ENCODE measurements around the gene PDE4D.

PDE4D gene

DNA sequence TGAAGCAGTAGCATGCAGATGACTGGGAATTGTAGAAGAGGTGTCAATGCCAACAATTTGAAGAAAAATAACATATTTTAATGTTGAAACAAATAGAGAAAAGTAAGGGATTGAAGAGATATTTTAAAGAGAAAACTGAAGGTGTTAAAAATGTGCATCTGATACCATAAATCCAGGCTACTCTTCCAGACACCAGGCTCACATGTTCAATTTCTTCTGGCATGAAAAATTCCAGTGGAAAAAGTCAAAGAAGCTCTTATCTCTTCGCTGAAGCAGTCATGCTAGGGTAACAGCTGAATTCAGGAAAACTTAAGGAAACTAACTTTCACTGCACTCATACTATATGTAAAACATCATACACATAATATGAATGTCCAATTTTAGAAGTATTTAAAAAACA, 335.0 kb downstream of the PDE4D start:
- Histone ChIP-seq H3K4me1 (ENCODE audit: control insufficient read depth, insufficient read depth, low read length) (peaks cover 14% of the 10 kb centered on the region), H3K9me3 (ENCODE audit: control insufficient read depth, insufficient read depth, low read length) (no peaks in the 10 kb centered on the region), H3K4me3 (ENCODE audit: low read depth, low read length) (no peak overlapping the region), H3K36me3 (ENCODE audit: control insufficient read depth, insufficient read depth, low read length) (no peaks in the 10 kb centered on the region), H3K27me3 (ENCODE audit: control insufficient read depth, insufficient read depth, low read length) (no peaks in the 10 kb centered on the region), H3K9ac (ENCODE audit: low read depth, low read length) (no peak overlapping the region)

- Histone ChIP-seq H3K9me3 (ENCODE audit: control insufficient read depth, insufficient read depth, low read length) (no peaks in the 10 kb centered on the region), H3K9ac (ENCODE audit: low read depth, low read length) (no peak overlapping the region), H3K4me1 (ENCODE audit: control insufficient read depth, insufficient read depth, low read length) (peaks cover 9% of the 10 kb centered on the region), H3K36me3 (ENCODE audit: control insufficient read depth, insufficient read depth, low read length) (no peaks in the 10 kb centered on the region), H3K4me3 (ENCODE audit: low read depth, low read length) (no peak overlapping the region), H3K27me3 (ENCODE audit: control insufficient read depth, insufficient read depth, low read length) (no peaks in the 10 kb centered on the region)
These were observed 336.0 kb downstream of the PDE4D start for GRCh38 chr5:59557572-59557971.

DNA sequence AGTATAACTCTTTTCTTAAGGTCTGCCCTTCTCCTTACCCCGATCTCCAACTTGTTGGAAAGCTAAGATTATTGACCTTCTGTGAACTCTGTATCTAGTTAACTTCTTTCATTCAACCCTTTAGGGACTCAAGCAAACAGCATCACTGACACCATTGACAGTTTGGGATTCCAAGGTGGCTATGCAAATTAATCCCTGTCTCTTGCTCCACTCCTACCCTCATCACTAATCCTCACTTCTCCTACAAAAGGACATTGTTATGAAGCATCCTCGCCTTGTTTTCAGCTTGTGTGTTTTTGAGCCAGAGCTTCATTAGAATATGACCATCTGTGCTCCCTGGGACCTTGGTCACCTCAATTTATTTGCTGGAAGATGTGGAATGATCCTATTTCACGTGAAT, 337.9 kb downstream of the PDE4D start:
- Histone ChIP-seq H3K36me3 (ENCODE audit: control insufficient read depth, insufficient read depth, low read length) (no peaks in the 10 kb centered on the region), H3K9ac (ENCODE audit: low read depth, low read length) (no peak overlapping the region), H3K4me3 (ENCODE audit: low read depth, low read length) (no peak overlapping the region), H3K27me3 (ENCODE audit: control insufficient read depth, insufficient read depth, low read length) (no peaks in the 10 kb centered on the region), H3K9me3 (ENCODE audit: control insufficient read depth, insufficient read depth, low read length) (no peaks in the 10 kb centered on the region), H3K4me1 (ENCODE audit: control insufficient read depth, insufficient read depth, low read length) (peaks cover 5% of the 10 kb centered on the region)

DNA sequence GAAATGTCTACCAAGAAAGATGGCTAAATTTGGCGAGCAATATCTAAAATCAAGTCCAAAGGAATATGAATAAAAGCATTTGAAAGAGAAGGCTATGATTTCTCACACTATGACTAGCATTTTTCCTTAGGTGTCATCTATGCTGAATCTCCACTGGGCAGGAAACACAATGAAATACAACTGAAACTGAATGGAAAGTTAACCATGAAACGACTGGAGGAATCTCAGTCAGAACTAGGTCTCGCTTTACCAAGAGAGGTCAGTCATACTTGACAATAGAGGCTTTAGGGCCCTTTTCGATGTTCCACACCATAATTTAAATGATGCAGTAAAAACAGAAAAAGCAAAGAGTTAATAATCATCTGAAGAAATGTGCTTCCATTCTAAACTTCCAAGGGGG, 339.0 kb downstream of the PDE4D start:
- no peaks in the 10 kb centered on the region for H3K27me3 ChIP-seq (ENCODE audit: control insufficient read depth, insufficient read depth, low read length)
- H3K4me3 ChIP-seq (ENCODE audit: low read depth, low read length): no peak overlapping the region
- H3K9ac ChIP-seq (ENCODE audit: low read depth, low read length): no peak overlapping the region
- H3K9me3 ChIP-seq (ENCODE audit: control insufficient read depth, insufficient read depth, low read length): no peaks in the 10 kb centered on the region
- H3K36me3 ChIP-seq (ENCODE audit: control insufficient read depth, insufficient read depth, low read length): no peaks in the 10 kb centered on the region
- peaks cover 5% of the 10 kb centered on the region for H3K4me1 ChIP-seq (ENCODE audit: control insufficient read depth, insufficient read depth, low read length)

- no peak overlapping the region for H3K4me3 ChIP-seq (ENCODE audit: low read depth, low read length)
These were observed 339.5 kb downstream of the PDE4D start for GRCh38 chr5:59553992-59554391.

DNA sequence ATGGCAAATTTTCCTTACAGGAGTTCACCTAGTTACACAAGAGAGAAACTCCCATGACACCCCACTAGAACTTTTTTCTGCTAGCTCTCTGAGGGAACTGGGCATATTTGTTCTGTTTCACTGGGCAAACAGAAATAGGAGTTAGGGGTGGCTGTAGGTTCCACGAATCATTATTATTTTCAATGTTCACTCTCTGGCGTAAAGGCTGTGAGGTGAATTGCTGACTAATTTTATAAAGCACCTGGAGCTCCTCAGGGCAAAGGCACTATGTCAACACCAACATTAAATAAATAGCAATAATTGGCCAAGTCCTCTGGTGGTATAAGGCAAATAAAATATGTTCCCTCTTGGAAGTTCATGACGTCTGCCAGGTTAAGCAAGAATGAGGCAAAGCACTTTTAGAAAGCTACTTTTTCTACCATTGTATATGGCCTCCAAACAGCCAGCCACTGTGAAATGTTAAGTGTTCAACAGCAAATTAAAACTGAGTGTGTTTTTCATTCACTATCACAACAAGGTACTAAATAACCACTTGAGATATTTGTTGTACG, 344.6 kb downstream of the PDE4D start:
- no peak overlapping the region for H3K9ac ChIP-seq (ENCODE audit: low read depth, low read length)
- H3K9me3 ChIP-seq (ENCODE audit: control insufficient read depth, insufficient read depth, low read length): no peaks in the 10 kb centered on the region
- no peaks in the 10 kb centered on the region for H3K4me1 ChIP-seq (ENCODE audit: control insufficient read depth, insufficient read depth, low read length)
- no peaks in the 10 kb centered on the region for H3K36me3 ChIP-seq (ENCODE audit: control insufficient read depth, insufficient read depth, low read length)
- no peaks in the 10 kb centered on the region for H3K27me3 ChIP-seq (ENCODE audit: control insufficient read depth, insufficient read depth, low read length)
- H3K4me3 ChIP-seq (ENCODE audit: low read depth, low read length): no peak overlapping the region

More at GRCh38 chr5:59553992-59554391, 339.5 kb downstream of the PDE4D start:
- no peaks in the 10 kb centered on the region for H3K36me3 ChIP-seq (ENCODE audit: control insufficient read depth, insufficient read depth, low read length)
- H3K9me3 ChIP-seq (ENCODE audit: control insufficient read depth, insufficient read depth, low read length): no peaks in the 10 kb centered on the region
- no peaks in the 10 kb centered on the region for H3K27me3 ChIP-seq (ENCODE audit: control insufficient read depth, insufficient read depth, low read length)
- no peak overlapping the region for H3K9ac ChIP-seq (ENCODE audit: low read depth, low read length)
- H3K4me1 ChIP-seq (ENCODE audit: control insufficient read depth, insufficient read depth, low read length): peaks cover 5% of the 10 kb centered on the region

DNA sequence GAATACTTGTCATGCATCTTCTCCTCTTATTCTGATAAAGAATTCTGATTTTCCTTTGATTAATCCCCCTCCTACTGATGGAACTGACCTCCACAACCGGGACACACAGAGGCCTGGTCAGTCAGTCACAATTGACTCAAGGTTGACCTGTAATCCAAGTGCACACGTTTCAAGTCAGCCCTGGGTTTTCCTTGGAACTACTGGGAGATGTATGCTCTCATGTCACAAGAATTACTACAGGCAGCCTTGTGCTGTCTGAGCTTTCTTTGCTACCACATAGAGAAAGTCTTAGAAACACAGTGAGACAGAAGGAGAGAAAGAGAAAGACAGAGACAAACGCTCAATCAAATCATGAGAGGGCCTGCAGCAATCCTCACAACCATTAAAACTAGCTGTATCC, 345.8 kb downstream of the PDE4D start:
- Histone ChIP-seq H3K4me1 (ENCODE audit: control insufficient read depth, insufficient read depth, low read length) (no peaks in the 10 kb centered on the region), H3K9ac (ENCODE audit: low read depth, low read length) (no peak overlapping the region), H3K27me3 (ENCODE audit: control insufficient read depth, insufficient read depth, low read length) (no peaks in the 10 kb centered on the region), H3K4me3 (ENCODE audit: low read depth, low read length) (no peak overlapping the region), H3K9me3 (ENCODE audit: control insufficient read depth, insufficient read depth, low read length) (no peaks in the 10 kb centered on the region), H3K36me3 (ENCODE audit: control insufficient read depth, insufficient read depth, low read length) (no peaks in the 10 kb centered on the region)

DNA sequence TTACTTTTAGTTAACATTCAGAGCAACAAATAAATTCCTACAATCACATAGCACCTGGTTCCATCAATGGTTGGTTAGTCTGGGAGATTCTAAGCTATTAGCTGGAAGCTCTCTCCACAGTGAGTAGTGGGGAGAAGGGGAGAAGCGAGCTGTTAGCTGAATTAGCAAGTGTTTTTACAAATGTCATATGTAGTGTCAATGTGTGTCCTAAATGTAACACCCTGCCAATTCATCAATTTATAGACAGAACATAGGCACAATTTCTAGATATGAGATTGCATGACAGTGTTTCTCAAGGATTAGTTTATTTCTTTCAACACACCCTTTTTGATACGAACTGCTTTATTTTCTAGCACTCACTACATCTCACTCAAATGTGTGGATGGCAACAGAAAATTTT, 349.0 kb downstream of the PDE4D start:
- H3K4me3 ChIP-seq (ENCODE audit: low read depth, low read length): no peak overlapping the region
- no peaks in the 10 kb centered on the region for H3K36me3 ChIP-seq (ENCODE audit: control insufficient read depth, insufficient read depth, low read length)
- H3K9me3 ChIP-seq (ENCODE audit: control insufficient read depth, insufficient read depth, low read length): no peaks in the 10 kb centered on the region
- no peaks in the 10 kb centered on the region for H3K27me3 ChIP-seq (ENCODE audit: control insufficient read depth, insufficient read depth, low read length)
- no peak overlapping the region for H3K9ac ChIP-seq (ENCODE audit: low read depth, low read length)
- no peaks in the 10 kb centered on the region for H3K4me1 ChIP-seq (ENCODE audit: control insufficient read depth, insufficient read depth, low read length)

DNA sequence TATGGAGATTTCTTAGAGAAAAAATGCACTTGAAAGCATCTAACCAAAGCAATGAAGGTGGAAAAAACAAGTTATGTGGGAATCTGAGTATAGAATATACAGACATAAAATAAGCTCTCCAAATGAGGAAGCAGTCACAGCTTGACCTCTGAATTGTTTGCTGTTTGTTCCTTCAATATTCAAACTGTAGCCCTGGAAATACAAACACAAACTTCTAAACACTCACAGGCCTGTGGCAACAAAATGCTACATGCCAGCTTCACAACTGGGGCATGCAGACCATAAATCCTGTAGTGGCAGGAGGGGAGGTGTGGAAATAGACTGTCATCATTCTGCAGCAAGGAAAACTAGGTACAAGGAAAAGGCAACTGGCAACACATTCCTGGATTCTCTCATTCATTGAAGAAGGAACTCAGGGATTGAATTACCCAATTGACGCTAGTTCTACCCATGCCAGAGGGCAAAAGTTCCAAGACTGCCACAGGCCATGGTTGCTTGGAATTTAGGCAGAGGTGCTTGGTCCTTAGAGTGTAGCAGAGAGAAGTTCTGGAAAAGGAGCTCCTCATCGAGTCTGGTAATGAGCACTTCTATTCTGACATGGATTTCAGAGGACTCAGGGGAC, 349.6 kb downstream of the PDE4D start:
- H3K9me3 ChIP-seq (ENCODE audit: control insufficient read depth, insufficient read depth, low read length): no peaks in the 10 kb centered on the region
- H3K27me3 ChIP-seq (ENCODE audit: control insufficient read depth, insufficient read depth, low read length): no peaks in the 10 kb centered on the region
- no peaks in the 10 kb centered on the region for H3K4me1 ChIP-seq (ENCODE audit: control insufficient read depth, insufficient read depth, low read length)
- H3K4me3 ChIP-seq (ENCODE audit: low read depth, low read length): no peak overlapping the region
- H3K9ac ChIP-seq (ENCODE audit: low read depth, low read length): no peak overlapping the region
- no peaks in the 10 kb centered on the region for H3K36me3 ChIP-seq (ENCODE audit: control insufficient read depth, insufficient read depth, low read length)

DNA sequence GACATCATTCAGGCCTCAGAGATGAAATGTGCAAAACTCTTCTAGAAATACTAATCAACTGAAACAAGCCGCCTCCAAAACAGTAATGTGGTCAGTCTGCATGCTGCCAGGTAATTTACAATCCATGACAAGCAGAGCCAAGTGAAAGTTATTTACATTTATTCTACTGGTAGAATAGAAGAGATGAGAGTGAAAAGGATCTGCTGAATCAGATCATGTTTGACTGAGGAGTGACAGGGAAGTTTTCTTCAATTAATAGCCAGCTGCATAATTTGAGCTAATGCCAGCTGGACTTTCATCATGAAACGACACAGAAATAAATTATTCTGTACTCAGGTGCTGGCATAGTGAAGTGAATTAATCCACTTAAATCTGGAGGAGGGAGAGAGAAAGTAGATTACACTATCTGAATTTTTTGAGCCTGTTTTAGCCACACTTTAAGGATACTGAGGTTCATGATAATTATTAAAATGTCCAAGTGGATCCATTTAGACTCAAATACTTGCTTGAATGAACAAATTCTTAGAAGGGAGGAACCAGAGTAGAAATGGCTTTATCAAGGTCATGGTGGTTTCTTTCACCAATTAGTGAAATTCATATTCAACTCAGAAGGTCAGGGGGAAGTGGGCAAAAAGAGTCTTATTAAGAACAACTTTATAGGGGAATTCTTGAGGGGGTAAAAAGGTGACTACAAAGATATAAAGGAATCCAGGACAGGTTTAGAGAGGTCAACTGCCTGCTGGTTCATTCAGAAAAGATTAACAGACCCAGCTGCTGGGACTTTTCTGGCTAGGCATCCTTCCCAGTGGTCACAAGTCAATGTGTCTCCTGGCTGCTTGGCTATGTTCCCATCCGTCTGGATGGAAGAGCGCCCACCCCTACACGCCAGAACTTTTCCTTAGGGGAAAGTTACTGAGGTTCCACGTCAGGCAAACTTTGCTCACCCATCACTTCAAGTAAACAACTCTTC, 350.4 kb downstream of the PDE4D start:
- Histone ChIP-seq H3K36me3 (ENCODE audit: control insufficient read depth, insufficient read depth, low read length) (no peaks in the 10 kb centered on the region), H3K9ac (ENCODE audit: low read depth, low read length) (no peak overlapping the region), H3K9me3 (ENCODE audit: control insufficient read depth, insufficient read depth, low read length) (no peaks in the 10 kb centered on the region), H3K4me1 (ENCODE audit: control insufficient read depth, insufficient read depth, low read length) (no peaks in the 10 kb centered on the region), H3K27me3 (ENCODE audit: control insufficient read depth, insufficient read depth, low read length) (no peaks in the 10 kb centered on the region), H3K4me3 (ENCODE audit: low read depth, low read length) (no peak overlapping the region)

GRCh38 chr5:59542306-59542705, 351.2 kb downstream of the PDE4D start:
- Histone ChIP-seq H3K4me3 (ENCODE audit: low read depth, low read length) (no peak overlapping the region), H3K4me1 (ENCODE audit: control insufficient read depth, insufficient read depth, low read length) (no peaks in the 10 kb centered on the region), H3K9ac (ENCODE audit: low read depth, low read length) (no peak overlapping the region), H3K27me3 (ENCODE audit: control insufficient read depth, insufficient read depth, low read length) (no peaks in the 10 kb centered on the region), H3K9me3 (ENCODE audit: control insufficient read depth, insufficient read depth, low read length) (no peaks in the 10 kb centered on the region), H3K36me3 (ENCODE audit: control insufficient read depth, insufficient read depth, low read length) (no peaks in the 10 kb centered on the region)

- H3K4me3 ChIP-seq (ENCODE audit: low read depth, low read length): no peak overlapping the region
These were observed 353.2 kb downstream of the PDE4D start for GRCh38 chr5:59540366-59540765.

More at GRCh38 chr5:59540366-59540765, 353.2 kb downstream of the PDE4D start:
- Histone ChIP-seq H3K27me3 (ENCODE audit: control insufficient read depth, insufficient read depth, low read length) (no peaks in the 10 kb centered on the region), H3K36me3 (ENCODE audit: control insufficient read depth, insufficient read depth, low read length) (no peaks in the 10 kb centered on the region), H3K9me3 (ENCODE audit: control insufficient read depth, insufficient read depth, low read length) (no peaks in the 10 kb centered on the region), H3K4me1 (ENCODE audit: control insufficient read depth, insufficient read depth, low read length) (no peaks in the 10 kb centered on the region), H3K9ac (ENCODE audit: low read depth, low read length) (no peak overlapping the region)
